Chondrocyte (in vitro differentiated cells): ENCODE results near the gene NME2. TPM values are rescaled to one million over a fixed set of nuclear protein-coding genes. Genes with fewer than 3 reads are reported as not detected.

Experiments used
- DNase-seq: peaks from one replicate; pipeline ENCODE4 v3.0.0; 2021; ENCODE audit warnings: mixed read lengths, low spot score
- H3K27ac Mint-ChIP-seq: one replicate; pipeline ENCODE4 v1.8.0; 2021; ENCODE audit warnings: mild to moderate bottlenecking, moderate library complexity, mixed read lengths; ENCODE audit not compliant: unreplicated experiment
- H3K27me3 Mint-ChIP-seq: 2 replicates; pipeline ENCODE4 v1.8.0; 2021; ENCODE audit warnings: low read depth, mixed read lengths
- H3K36me3 Mint-ChIP-seq: 2 replicates; pipeline ENCODE4 v1.8.0; 2021; ENCODE audit warnings: low read depth, mixed read lengths
- H3K4me1 Mint-ChIP-seq: 2 replicates; pipeline ENCODE4 v1.8.0; 2021; ENCODE audit warnings: low read depth, mild to moderate bottlenecking, mixed read lengths
- H3K4me3 Mint-ChIP-seq: one replicate; pipeline ENCODE4 v1.8.0; 2021; ENCODE audit warnings: mild to moderate bottlenecking, moderate library complexity, mixed read lengths; ENCODE audit not compliant: unreplicated experiment
- H3K9me3 Mint-ChIP-seq: 2 replicates; pipeline ENCODE4 v1.8.0; 2021; ENCODE audit warnings: low read depth, mixed read lengths
- CTCF ChIP-seq: fragments of 200-600 bp; sonication (generic); IDR thresholded peaks from 2 replicates; pipeline ENCODE4 v1.5.0; 2021; ENCODE audit warnings: antibody characterized with exemption, mild to moderate bottlenecking, moderate library complexity
- long read RNA-seq: library from polyadenylated mRNA; stranded (forward); transcript quantifications from one replicate; pipeline ENCODE4 v2.0.0, GENCODE V29; 2021
- total RNA-seq: library from RNA; stranded (reverse); gene quantifications from 3 replicates; pipeline ENCODE4 v1.2.1, GENCODE V29; 2021

NME2 gene
- total RNA-seq: 748 to 753 TPM (median 751 TPM) in 3 replicates
- long read RNA-seq, transcript NME2-202 (4 exons, 866 nt): minor isoform, 47 of 497 reads
- long read RNA-seq, transcript NME2-209 (2 exons, 789 nt): minor isoform, 7 of 497 reads
- long read RNA-seq, transcript NME2-201 (4 exons, 568 nt): minor isoform, 10 of 497 reads
- long read RNA-seq, transcript NME2-205 (5 exons, 826 nt): major isoform, 411 of 497 reads
- long read RNA-seq, partial matches to known transcripts: 4 of 497 reads
- long read RNA-seq, other reads (novel, unspliced or antisense): 8 of 497 reads

- peak within 1 kb of the TSS; percentile 93 for H3K4me3 Mint-ChIP-seq
- peak within 1 kb of the TSS; percentile 99 for H3K27ac Mint-ChIP-seq
- no peaks in the 10 kb centered on the region for H3K9me3 Mint-ChIP-seq
- peak; percentile 94 for DNase-seq
- peaks cover 23% of the 10 kb centered on the region for H3K36me3 Mint-ChIP-seq
- no peaks in the 10 kb centered on the region for H3K27me3 Mint-ChIP-seq
- TF ChIP-seq CTCF: no peak
- H3K4me1 Mint-ChIP-seq: peaks cover 34% of the 10 kb centered on the region
Measured at GRCh38 chr17:51166198-51166986, at the start of gene NME2. Gene NME2, plus strand, starts transcription at chr17:51166411. Its CDS starts 420 bp downstream, at chr17:51166831.

GRCh38 chr17:51118330-51119195 is 47.6 kb upstream of the NME2 start:
- H3K9me3 Mint-ChIP-seq: no peaks in the 10 kb centered on the region
- TF ChIP-seq CTCF: no peak
- H3K27ac Mint-ChIP-seq: peak overlapping the region; percentile 30
- peak overlapping the region; percentile 95 for H3K4me3 Mint-ChIP-seq
- H3K27me3 Mint-ChIP-seq: no peaks in the 10 kb centered on the region
- peaks cover 64% of the 10 kb centered on the region for H3K4me1 Mint-ChIP-seq
- no peak for DNase-seq
- no peaks in the 10 kb centered on the region for H3K36me3 Mint-ChIP-seq

GRCh38 chr17:51119415-51120356 is 46.5 kb upstream of the NME2 start:
- TF ChIP-seq CTCF: peak; percentile 78
- Mint-ChIP-seq H3K27ac (peak overlapping the region; percentile 98), H3K9me3 (no peaks in the 10 kb centered on the region), H3K4me3 (peak overlapping the region; percentile 95), H3K27me3 (no peaks in the 10 kb centered on the region), H3K36me3 (no peaks in the 10 kb centered on the region), H3K4me1 (peaks cover 64% of the 10 kb centered on the region)
- DNase-seq: no peak

- Mint-ChIP-seq H3K4me3 (peak overlapping the region; percentile 95), H3K4me1 (peaks cover 64% of the 10 kb centered on the region), H3K27me3 (no peaks in the 10 kb centered on the region), H3K27ac (peak overlapping the region; percentile 98), H3K36me3 (no peaks in the 10 kb centered on the region), H3K9me3 (no peaks in the 10 kb centered on the region)
- no peak for TF ChIP-seq CTCF
- peak; percentile 93 for DNase-seq
Measured at GRCh38 chr17:51120357-51120738, 45.9 kb upstream of the NME2 start.
